Astrocyte of the cerebellum (primary cell): ENCODE results near the gene CACNG6.

Experiments
- DNase-seq: peaks from one replicate; pipeline ENCODE4 v3.0.0-alpha.2; 2011; ENCODE audit warnings: low read depth
- H3K4me3 ChIP-seq: 2 replicates; pipeline ENCODE4 v1.5.1; 2011; ENCODE audit warnings: mild to moderate bottlenecking, low read depth, low read length, moderate library complexity
- in situ Hi-C: cut with HindIII; loops from 2 replicates; pipeline ENCODE4 v1.10.0; 2017; ENCODE audit warnings: low sequenced_read_pairs
- TF ChIP-seq, protein P1 (sequence below): IDR thresholded peaks from 2 replicates; pipeline ENCODE4 v1.5.1; 2012; ENCODE audit warnings: low read length, low read depth, moderate library complexity, mild to moderate bottlenecking; ENCODE audit errors: missing control alignments

The CACNG6 gene

GRCh38 chr19:54011507-54012211, 20.2 kb downstream of the CACNG6 start:
- no peak overlapping the region for H3K4me3 ChIP-seq
- no peak for DNase-seq
- in situ Hi-C loops = no loop called here
- TF ChIP-seq, protein P1, sequence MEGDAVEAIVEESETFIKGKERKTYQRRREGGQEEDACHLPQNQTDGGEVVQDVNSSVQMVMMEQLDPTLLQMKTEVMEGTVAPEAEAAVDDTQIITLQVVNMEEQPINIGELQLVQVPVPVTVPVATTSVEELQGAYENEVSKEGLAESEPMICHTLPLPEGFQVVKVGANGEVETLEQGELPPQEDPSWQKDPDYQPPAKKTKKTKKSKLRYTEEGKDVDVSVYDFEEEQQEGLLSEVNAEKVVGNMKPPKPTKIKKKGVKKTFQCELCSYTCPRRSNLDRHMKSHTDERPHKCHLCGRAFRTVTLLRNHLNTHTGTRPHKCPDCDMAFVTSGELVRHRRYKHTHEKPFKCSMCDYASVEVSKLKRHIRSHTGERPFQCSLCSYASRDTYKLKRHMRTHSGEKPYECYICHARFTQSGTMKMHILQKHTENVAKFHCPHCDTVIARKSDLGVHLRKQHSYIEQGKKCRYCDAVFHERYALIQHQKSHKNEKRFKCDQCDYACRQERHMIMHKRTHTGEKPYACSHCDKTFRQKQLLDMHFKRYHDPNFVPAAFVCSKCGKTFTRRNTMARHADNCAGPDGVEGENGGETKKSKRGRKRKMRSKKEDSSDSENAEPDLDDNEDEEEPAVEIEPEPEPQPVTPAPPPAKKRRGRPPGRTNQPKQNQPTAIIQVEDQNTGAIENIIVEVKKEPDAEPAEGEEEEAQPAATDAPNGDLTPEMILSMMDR = no peak

DNA sequence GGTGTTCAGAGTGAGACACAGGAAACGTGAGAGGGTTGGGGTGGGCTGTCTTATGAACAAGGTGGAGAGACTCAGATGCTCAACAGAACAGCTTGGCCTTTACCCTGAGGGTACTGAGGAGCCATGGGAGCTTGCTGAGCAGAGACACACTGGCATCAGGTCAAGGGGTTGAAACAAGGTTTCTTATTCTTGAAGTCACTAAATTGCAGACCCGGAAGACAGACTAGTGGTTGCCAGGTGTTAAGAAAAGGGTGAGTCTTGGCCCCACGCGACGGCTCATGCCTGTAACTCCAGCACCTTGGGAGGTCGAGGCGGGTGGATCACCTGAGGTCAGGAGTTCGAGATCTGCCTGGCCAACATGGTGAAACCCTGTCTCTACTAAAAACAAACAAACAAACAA, 22.4 kb downstream of the CACNG6 start:
- TF ChIP-seq, protein P1 = no peak
- in situ Hi-C loops = no loop called here
- DNase-seq = no peak
- no peak overlapping the region for H3K4me3 ChIP-seq

DNA sequence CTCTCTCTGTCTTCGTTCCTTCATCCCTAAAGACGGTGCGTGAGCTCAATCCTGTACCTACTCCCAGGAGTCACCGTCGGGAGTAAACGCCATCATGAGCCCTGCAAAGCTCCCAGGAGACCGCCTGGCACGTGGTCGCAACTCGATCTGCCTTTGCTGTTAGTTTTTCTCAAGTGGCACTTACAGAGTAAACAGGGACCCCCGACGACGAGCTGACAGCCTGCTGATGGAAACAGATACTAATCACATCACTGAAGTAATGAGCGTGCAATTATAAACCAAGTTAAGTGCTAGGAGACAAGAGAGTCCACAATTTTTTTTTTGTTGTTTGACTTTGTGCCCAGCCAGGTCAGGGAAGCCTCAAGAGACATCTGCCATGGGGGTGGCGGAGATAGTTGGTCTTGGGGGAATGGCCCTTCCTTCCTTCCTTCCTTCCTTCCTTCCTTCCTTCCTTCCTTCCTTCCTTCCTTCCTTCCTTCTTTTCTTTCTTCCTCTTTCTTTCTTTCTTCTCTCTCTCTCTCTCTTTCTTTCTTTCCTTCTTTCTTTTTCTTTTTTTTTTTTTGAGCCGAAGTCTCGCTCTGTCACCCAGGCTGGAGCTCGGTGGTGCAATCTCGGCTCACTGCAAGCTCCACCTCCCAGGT, 23.6 kb downstream of the CACNG6 start:
- in situ Hi-C loops = no loop called here
- no peak overlapping the region for H3K4me3 ChIP-seq
- no peak for DNase-seq
- TF ChIP-seq, protein P1 = no peak

DNA sequence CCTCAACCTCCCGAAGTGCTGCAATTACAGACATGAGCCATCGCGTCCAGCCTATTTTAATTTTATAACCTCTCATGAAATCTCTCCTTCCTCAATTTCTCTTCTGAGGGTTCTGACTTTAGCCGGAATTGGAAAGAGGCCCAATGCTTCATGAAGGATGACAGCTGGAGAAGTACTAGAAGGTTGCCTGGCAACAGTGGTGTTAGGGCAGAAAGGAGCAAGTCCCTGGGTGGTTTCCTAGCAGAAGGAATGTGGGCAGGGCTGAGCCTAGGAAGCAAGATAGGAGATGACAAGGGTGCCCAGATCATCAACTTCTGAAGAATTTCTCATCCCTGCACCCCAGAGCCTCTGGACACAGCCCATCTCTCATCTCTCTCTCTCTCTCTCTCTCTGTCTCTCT, 25.8 kb downstream of the CACNG6 start:
- in situ Hi-C loops = no loop called here
- TF ChIP-seq, protein P1 = no peak
- DNase-seq = no peak
- no peak overlapping the region for H3K4me3 ChIP-seq

DNA sequence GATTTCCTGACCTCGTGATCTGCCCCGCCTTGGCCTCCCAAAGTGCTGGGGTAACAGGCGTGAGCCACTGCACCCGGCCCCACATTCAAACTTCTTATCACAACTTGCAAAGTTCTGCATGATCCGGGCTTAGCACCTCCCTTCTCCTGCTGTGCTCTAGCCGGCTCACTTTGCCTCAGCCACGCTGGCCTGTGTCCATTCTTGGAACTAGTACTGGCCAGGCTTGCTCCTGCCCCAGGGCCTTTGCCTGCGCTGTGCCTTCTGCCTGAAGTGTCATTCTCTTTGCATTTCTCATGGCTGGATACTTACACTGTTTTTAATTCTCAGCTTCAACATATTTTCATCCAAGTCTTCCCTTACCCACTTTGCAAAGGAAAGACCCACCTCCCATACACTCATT, 29.9 kb downstream of the CACNG6 start:
- no peak overlapping the region for H3K4me3 ChIP-seq
- DNase-seq = no peak
- in situ Hi-C loops = no loop called here
- TF ChIP-seq, protein P1 = no peak

GRCh38 chr19:54021932-54022331, 30.5 kb downstream of the CACNG6 start:
- no peak overlapping the region for H3K4me3 ChIP-seq
- DNase-seq = no peak
- in situ Hi-C loops = no loop called here
- TF ChIP-seq, protein P1 = no peak
